SK-N-SH (cell line): ENCODE results near the gene MYO1D.

Experiments used
- CHD2 ChIP-seq: fragments of 150-350 bp; IDR thresholded peaks from 2 replicates; pipeline ENCODE4 v1.6.1; 2018; ENCODE audit warnings: low read length; ENCODE audit not compliant: partially characterized antibody
- EP300 ChIP-seq, 2 experiments: IDR thresholded peaks; 2 replicates each; pipeline versions ENCODE4 v1.4.0 to v1.6.1; 2012; ENCODE audit warnings: borderline replicate concordance in 1 of 2, low read depth in 1 of 2, low read length in 1 of 2
- FOXM1 ChIP-seq: IDR thresholded peaks from 2 replicates; pipeline ENCODE4 v1.4.0; 2012; ENCODE audit warnings: low read depth, mild to moderate bottlenecking
- GABPA ChIP-seq: IDR thresholded peaks from 2 replicates; pipeline ENCODE4 v1.4.0; 2012; ENCODE audit warnings: low read depth, mild to moderate bottlenecking
- POLR2AphosphoS5 ChIP-seq: IDR thresholded peaks from 2 replicates; pipeline ENCODE4 v1.6.1; 2012; ENCODE audit warnings: low read depth, low read length
- RAD21 ChIP-seq: IDR thresholded peaks from 2 replicates; pipeline ENCODE4 v1.6.1; 2012; ENCODE audit warnings: mild to moderate bottlenecking, low read length
- TAF1 ChIP-seq: IDR thresholded peaks from 2 replicates; pipeline ENCODE4 v1.6.1; 2012; ENCODE audit warnings: low read depth, mild to moderate bottlenecking, low read length, moderate library complexity, borderline replicate concordance
- TF ChIP-seq, protein P1 (sequence below): fragments of 200-600 bp; sonication (generic); IDR thresholded peaks from 2 replicates; pipeline ENCODE4 v1.6.1; 2017; ENCODE audit warnings: antibody characterized with exemption, mild to moderate bottlenecking, moderate library complexity
- TF ChIP-seq, protein P2 (sequence below): IDR thresholded peaks from 2 replicates; pipeline ENCODE4 v1.6.1; 2012; ENCODE audit warnings: mild to moderate bottlenecking, low read depth, low read length, moderate library complexity
- TF ChIP-seq, protein P3 (sequence below): IDR thresholded peaks from 2 replicates; pipeline ENCODE4 v1.4.0; 2012; ENCODE audit warnings: low read depth, borderline replicate concordance
- TF ChIP-seq, protein P4 (sequence below): IDR thresholded peaks from 2 replicates; pipeline ENCODE4 v1.4.0; 2012; ENCODE audit warnings: low read depth
- TF ChIP-seq, protein P5 (sequence below): IDR thresholded peaks from 2 replicates; pipeline ENCODE4; 2012

DNA sequence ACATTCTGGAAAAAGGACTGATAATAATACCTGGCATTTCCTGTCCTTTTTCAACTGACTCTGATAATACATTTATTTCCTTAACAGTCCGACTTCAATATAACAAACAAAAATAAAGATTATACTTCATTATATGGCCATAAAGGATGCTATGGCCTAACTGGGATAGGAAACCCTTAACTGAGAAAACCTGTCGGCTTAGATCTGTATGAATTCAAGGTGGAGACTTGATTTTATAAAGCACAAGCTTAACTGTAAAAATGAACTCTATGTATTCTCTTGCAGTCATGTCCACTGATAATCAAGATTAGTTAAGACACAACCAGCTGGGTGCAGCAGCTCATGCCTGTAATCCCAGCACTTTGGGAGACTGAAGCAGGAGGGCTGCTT is 102.2 kb downstream of the MYO1D start:
- no peak for TF ChIP-seq CHD2
- TF ChIP-seq, protein P1, sequence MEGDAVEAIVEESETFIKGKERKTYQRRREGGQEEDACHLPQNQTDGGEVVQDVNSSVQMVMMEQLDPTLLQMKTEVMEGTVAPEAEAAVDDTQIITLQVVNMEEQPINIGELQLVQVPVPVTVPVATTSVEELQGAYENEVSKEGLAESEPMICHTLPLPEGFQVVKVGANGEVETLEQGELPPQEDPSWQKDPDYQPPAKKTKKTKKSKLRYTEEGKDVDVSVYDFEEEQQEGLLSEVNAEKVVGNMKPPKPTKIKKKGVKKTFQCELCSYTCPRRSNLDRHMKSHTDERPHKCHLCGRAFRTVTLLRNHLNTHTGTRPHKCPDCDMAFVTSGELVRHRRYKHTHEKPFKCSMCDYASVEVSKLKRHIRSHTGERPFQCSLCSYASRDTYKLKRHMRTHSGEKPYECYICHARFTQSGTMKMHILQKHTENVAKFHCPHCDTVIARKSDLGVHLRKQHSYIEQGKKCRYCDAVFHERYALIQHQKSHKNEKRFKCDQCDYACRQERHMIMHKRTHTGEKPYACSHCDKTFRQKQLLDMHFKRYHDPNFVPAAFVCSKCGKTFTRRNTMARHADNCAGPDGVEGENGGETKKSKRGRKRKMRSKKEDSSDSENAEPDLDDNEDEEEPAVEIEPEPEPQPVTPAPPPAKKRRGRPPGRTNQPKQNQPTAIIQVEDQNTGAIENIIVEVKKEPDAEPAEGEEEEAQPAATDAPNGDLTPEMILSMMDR: no peak
- no peak for TF ChIP-seq POLR2AphosphoS5
- no peak for TF ChIP-seq RAD21
- TF ChIP-seq, protein P2, sequence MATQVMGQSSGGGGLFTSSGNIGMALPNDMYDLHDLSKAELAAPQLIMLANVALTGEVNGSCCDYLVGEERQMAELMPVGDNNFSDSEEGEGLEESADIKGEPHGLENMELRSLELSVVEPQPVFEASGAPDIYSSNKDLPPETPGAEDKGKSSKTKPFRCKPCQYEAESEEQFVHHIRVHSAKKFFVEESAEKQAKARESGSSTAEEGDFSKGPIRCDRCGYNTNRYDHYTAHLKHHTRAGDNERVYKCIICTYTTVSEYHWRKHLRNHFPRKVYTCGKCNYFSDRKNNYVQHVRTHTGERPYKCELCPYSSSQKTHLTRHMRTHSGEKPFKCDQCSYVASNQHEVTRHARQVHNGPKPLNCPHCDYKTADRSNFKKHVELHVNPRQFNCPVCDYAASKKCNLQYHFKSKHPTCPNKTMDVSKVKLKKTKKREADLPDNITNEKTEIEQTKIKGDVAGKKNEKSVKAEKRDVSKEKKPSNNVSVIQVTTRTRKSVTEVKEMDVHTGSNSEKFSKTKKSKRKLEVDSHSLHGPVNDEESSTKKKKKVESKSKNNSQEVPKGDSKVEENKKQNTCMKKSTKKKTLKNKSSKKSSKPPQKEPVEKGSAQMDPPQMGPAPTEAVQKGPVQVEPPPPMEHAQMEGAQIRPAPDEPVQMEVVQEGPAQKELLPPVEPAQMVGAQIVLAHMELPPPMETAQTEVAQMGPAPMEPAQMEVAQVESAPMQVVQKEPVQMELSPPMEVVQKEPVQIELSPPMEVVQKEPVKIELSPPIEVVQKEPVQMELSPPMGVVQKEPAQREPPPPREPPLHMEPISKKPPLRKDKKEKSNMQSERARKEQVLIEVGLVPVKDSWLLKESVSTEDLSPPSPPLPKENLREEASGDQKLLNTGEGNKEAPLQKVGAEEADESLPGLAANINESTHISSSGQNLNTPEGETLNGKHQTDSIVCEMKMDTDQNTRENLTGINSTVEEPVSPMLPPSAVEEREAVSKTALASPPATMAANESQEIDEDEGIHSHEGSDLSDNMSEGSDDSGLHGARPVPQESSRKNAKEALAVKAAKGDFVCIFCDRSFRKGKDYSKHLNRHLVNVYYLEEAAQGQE: no peak
- no peak for TF ChIP-seq TAF1
- TF ChIP-seq FOXM1: no peak
- no peak for TF ChIP-seq EP300 (IDR thresholded peaks at IDR 0.05; ENCODE audit: borderline replicate concordance in 1 of 2, low read depth in 1 of 2, low read length in 1 of 2)
- TF ChIP-seq, protein P3, sequence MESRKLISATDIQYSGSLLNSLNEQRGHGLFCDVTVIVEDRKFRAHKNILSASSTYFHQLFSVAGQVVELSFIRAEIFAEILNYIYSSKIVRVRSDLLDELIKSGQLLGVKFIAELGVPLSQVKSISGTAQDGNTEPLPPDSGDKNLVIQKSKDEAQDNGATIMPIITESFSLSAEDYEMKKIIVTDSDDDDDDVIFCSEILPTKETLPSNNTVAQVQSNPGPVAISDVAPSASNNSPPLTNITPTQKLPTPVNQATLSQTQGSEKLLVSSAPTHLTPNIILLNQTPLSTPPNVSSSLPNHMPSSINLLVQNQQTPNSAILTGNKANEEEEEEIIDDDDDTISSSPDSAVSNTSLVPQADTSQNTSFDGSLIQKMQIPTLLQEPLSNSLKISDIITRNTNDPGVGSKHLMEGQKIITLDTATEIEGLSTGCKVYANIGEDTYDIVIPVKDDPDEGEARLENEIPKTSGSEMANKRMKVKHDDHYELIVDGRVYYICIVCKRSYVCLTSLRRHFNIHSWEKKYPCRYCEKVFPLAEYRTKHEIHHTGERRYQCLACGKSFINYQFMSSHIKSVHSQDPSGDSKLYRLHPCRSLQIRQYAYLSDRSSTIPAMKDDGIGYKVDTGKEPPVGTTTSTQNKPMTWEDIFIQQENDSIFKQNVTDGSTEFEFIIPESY: no peak
- TF ChIP-seq, protein P4, sequence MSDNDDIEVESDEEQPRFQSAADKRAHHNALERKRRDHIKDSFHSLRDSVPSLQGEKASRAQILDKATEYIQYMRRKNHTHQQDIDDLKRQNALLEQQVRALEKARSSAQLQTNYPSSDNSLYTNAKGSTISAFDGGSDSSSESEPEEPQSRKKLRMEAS: no peak
- TF ChIP-seq, protein P5, sequence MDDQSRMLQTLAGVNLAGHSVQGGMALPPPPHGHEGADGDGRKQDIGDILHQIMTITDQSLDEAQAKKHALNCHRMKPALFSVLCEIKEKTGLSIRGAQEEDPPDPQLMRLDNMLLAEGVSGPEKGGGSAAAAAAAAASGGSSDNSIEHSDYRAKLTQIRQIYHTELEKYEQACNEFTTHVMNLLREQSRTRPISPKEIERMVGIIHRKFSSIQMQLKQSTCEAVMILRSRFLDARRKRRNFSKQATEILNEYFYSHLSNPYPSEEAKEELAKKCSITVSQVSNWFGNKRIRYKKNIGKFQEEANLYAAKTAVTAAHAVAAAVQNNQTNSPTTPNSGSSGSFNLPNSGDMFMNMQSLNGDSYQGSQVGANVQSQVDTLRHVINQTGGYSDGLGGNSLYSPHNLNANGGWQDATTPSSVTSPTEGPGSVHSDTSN: no peak
- no peak for TF ChIP-seq GABPA
